SU-DHL-6 (cell line): Measurements from ENCODE around the gene ATP13A4.

Source experiments
- H2AFZ ChIP-seq: fragments of 200-600 bp; sonication (generic); 2 replicates; pipeline ENCODE4 v1.6.1; 2014; ENCODE audit warnings: low read depth, mild to moderate bottlenecking, moderate library complexity, mixed read lengths, antibody characterized with exemption, low read length; ENCODE audit not compliant: severe bottlenecking
- H3F3A ChIP-seq: fragments of 200-600 bp; shearing (Covaris generic); 2 replicates; pipeline ENCODE4 v1.6.0; 2016; ENCODE audit warnings: antibody characterized with exemption, mild to moderate bottlenecking; ENCODE audit not compliant: insufficient read depth
- H3K27ac ChIP-seq: fragments of 200-600 bp; sonication (generic); 2 replicates; pipeline ENCODE4 v1.5.1; 2016; ENCODE audit warnings: low read depth, mild to moderate bottlenecking, low read length, moderate library complexity, mixed read lengths
- H3K27me3 ChIP-seq: fragments of 200-600 bp; sonication (generic), shearing (Covaris generic); 2 replicates; pipeline ENCODE4 v1.6.0; 2014; ENCODE audit warnings: mild to moderate bottlenecking, low read length
- H3K36me3 ChIP-seq: fragments of 200-600 bp; sonication (generic); 2 replicates; pipeline ENCODE4 v1.6.1; 2014; ENCODE audit warnings: mild to moderate bottlenecking, low read length, mixed read lengths
- H3K4me2 ChIP-seq: fragments of 300-600, 200-600 bp; shearing (Covaris generic), sonication (generic); 2 replicates; pipeline ENCODE4 v1.6.0; 2014; ENCODE audit warnings: low read length, low read depth, mild to moderate bottlenecking; ENCODE audit not compliant: poor library complexity, severe bottlenecking
- H3K4me3 ChIP-seq: fragments of 200-600 bp; sonication (generic); 2 replicates; pipeline ENCODE4 v1.5.1; 2014; ENCODE audit warnings: antibody characterized with exemption, low read length, mild to moderate bottlenecking, mixed read lengths; ENCODE audit not compliant: insufficient read depth, poor library complexity, severe bottlenecking
- H3K79me2 ChIP-seq: fragments of 200-600 bp; sonication (generic); 2 replicates; pipeline ENCODE4 v1.6.1; 2014; ENCODE audit warnings: mild to moderate bottlenecking, low read length, moderate library complexity; ENCODE audit not compliant: insufficient read depth
- H3K9ac ChIP-seq: fragments of 200-600 bp; sonication (generic); 2 replicates; pipeline ENCODE4 v1.7.0; 2014; ENCODE audit warnings: mild to moderate bottlenecking, low read length
- H3K9me2 ChIP-seq: fragments of 200-600 bp; sonication (generic); replicated peaks from 2 replicates; pipeline ENCODE4 v1.6.1; 2014; ENCODE audit warnings: low read length; ENCODE audit not compliant: insufficient read depth
- H3K9me3 ChIP-seq: fragments of 200-600 bp; sonication (generic); 2 replicates; pipeline ENCODE4 v1.6.1; 2014; ENCODE audit warnings: low read length, mixed read lengths; ENCODE audit not compliant: insufficient read depth
- H4K20me1 ChIP-seq: fragments of 200-600 bp; sonication (generic); 2 replicates; pipeline ENCODE4 v1.6.1; 2014; ENCODE audit warnings: low read depth, mild to moderate bottlenecking, antibody characterized with exemption, low read length, moderate library complexity, mixed read lengths
- CTCF ChIP-seq: fragments of 200-600 bp; sonication (generic); IDR thresholded peaks from one replicate; pipeline ENCODE4 v1.5.1; 2017; ENCODE audit warnings: antibody characterized with exemption, mild to moderate bottlenecking, low read length, moderate library complexity; ENCODE audit not compliant: insufficient read depth, poor library complexity, severe bottlenecking
- EZH2phosphoT487 ChIP-seq: fragments of 200-600 bp; sonication (generic), shearing (Covaris generic); conservative IDR thresholded peaks from 2 replicates; pipeline ENCODE4 v1.6.1; 2018; ENCODE audit warnings: mild to moderate bottlenecking, antibody characterized with exemption, low read length, moderate library complexity, mixed read lengths

The ATP13A4 gene

DNA sequence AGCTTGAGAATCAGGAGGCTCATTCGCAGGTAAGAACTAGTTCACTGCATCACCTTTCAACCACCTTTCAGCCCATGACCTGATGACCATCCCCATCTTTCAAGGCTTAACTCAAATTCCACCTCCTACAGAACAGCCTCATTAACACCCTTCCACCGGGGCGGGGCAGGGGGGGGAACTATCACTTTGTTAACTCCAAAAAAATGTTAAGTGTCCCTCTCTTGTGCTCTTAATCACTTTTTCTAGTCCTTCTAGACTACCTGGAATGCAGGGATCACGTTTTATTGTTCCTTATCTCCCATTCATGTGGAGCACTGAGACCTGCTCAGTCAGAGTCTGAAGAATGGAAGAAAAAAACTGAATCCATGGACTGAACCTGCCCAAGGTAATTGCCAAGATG, 51.8 kb downstream of the ATP13A4 start:
- Histone ChIP-seq H2AFZ (no peak overlapping the region), H3K36me3 (no peaks in the 10 kb centered on the region), H4K20me1 (no peaks in the 10 kb centered on the region), H3K9ac (no peak overlapping the region), H3K4me2 (no peak overlapping the region), H3K4me3 (no peak overlapping the region), H3K9me3 (no peaks in the 10 kb centered on the region), H3F3A (no peaks in the 10 kb centered on the region), H3K79me2 (no peaks in the 10 kb centered on the region), H3K27me3 (no peaks in the 10 kb centered on the region), H3K27ac (no peak overlapping the region), H3K9me2 (no peaks in the 10 kb centered on the region)
- TF ChIP-seq CTCF (no peak), EZH2phosphoT487 (no peak)

DNA sequence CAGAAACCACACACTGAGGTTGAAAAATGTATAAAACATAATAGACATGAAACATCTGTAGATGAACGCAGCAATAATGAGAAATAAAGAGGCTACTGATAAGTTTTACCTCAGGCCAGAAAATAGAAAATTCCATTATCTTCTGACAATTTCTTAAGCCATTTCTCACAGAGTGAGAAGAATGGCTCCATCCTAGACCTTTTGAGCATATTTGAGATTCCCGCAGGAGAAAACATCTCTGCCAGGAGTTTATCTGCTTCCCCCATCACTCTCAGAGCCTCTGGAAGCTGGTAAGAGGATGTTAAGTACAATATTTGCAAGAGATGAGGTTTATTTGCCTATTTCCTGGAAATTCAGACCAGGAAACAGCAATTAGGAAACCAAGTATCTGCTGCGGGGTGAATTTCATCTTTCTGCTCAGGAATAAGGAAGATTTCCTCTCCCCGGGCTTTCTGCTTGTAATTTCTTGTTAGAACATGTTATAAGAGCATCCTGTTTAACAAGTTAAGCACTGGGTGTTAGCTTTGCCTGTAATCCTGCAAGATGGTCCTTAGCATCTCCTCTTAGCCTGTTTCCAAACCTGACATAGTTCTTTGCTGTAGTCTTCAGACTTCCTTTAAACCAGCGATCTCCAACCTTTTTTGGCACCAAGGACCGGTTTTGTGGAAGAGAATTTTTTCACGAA, 54.8 kb downstream of the ATP13A4 start:
- Histone ChIP-seq H3K27me3 (no peaks in the 10 kb centered on the region), H3K9me3 (no peaks in the 10 kb centered on the region), H3K36me3 (no peaks in the 10 kb centered on the region), H3K4me2 (no peak overlapping the region), H3K79me2 (no peaks in the 10 kb centered on the region), H3K4me3 (no peak overlapping the region), H4K20me1 (no peaks in the 10 kb centered on the region), H2AFZ (no peak overlapping the region), H3K27ac (no peak overlapping the region), H3K9me2 (no peaks in the 10 kb centered on the region), H3K9ac (no peak overlapping the region), H3F3A (no peaks in the 10 kb centered on the region)
- TF ChIP-seq CTCF: no peak
- TF ChIP-seq EZH2phosphoT487: no peak

- Histone ChIP-seq H3F3A (no peaks in the 10 kb centered on the region), H2AFZ (no peak overlapping the region), H3K9me2 (no peaks in the 10 kb centered on the region), H3K4me2 (no peak overlapping the region), H3K9ac (no peak overlapping the region), H3K36me3 (no peaks in the 10 kb centered on the region), H3K4me3 (no peak overlapping the region), H3K9me3 (no peaks in the 10 kb centered on the region), H3K27ac (no peak overlapping the region), H3K79me2 (no peaks in the 10 kb centered on the region), H4K20me1 (no peaks in the 10 kb centered on the region), H3K27me3 (no peaks in the 10 kb centered on the region)
- no peak for TF ChIP-seq EZH2phosphoT487
- TF ChIP-seq CTCF: no peak
Measured at GRCh38 chr3:193499136-193499770, 55.4 kb downstream of the ATP13A4 start.
